NCI-H524 treated with DMSO at 0.1 percent for 48 hours (cell line): ENCODE data around the gene MPZL3.
"Not testable (repeated sequence)": the region's sequence is repeated elsewhere in the genome, so short reads cannot be mapped to it uniquely, and the experiment has no call there.

Experiments used
- DNase-seq: peaks from one replicate; lab custom pipeline; 2025; lab: John Stamatoyannopoulos, UW

The MPZL3 gene

GRCh38 chr11:118184784-118185579 is 67.2 kb downstream of the MPZL3 start:
- DNase-seq, result no peak

- not testable (repeated sequence) for DNase-seq
Observed at GRCh38 chr11:118183691-118184090, 68.5 kb downstream of the MPZL3 start.

- peak; percentile 19 for DNase-seq
Observed at GRCh38 chr11:118180300-118180703, 71.9 kb downstream of the MPZL3 start.

- no peak for DNase-seq
Observed at GRCh38 chr11:118176778-118177134, 75.4 kb downstream of the MPZL3 start.
